SU-DHL-6 (cell line): ENCODE measurements around the gene SLC13A1.

Experiments used
- H2AFZ ChIP-seq: fragments of 200-600 bp; sonication (generic); 2 replicates; pipeline ENCODE4 v1.6.1; 2014; ENCODE audit warnings: low read depth, mild to moderate bottlenecking, moderate library complexity, mixed read lengths, antibody characterized with exemption, low read length; ENCODE audit not compliant: severe bottlenecking
- H3F3A ChIP-seq: fragments of 200-600 bp; shearing (Covaris generic); 2 replicates; pipeline ENCODE4 v1.6.0; 2016; ENCODE audit warnings: antibody characterized with exemption, mild to moderate bottlenecking; ENCODE audit not compliant: insufficient read depth
- H3K27ac ChIP-seq: fragments of 200-600 bp; sonication (generic); 2 replicates; pipeline ENCODE4 v1.5.1; 2016; ENCODE audit warnings: low read depth, mild to moderate bottlenecking, low read length, moderate library complexity, mixed read lengths
- H3K27me3 ChIP-seq: fragments of 200-600 bp; sonication (generic), shearing (Covaris generic); 2 replicates; pipeline ENCODE4 v1.6.0; 2014; ENCODE audit warnings: mild to moderate bottlenecking, low read length
- H3K36me3 ChIP-seq: fragments of 200-600 bp; sonication (generic); 2 replicates; pipeline ENCODE4 v1.6.1; 2014; ENCODE audit warnings: mild to moderate bottlenecking, low read length, mixed read lengths
- H3K4me2 ChIP-seq: fragments of 300-600, 200-600 bp; shearing (Covaris generic), sonication (generic); 2 replicates; pipeline ENCODE4 v1.6.0; 2014; ENCODE audit warnings: low read length, low read depth, mild to moderate bottlenecking; ENCODE audit not compliant: poor library complexity, severe bottlenecking
- H3K4me3 ChIP-seq: fragments of 200-600 bp; sonication (generic); 2 replicates; pipeline ENCODE4 v1.5.1; 2014; ENCODE audit warnings: antibody characterized with exemption, low read length, mild to moderate bottlenecking, mixed read lengths; ENCODE audit not compliant: insufficient read depth, poor library complexity, severe bottlenecking
- H3K79me2 ChIP-seq: fragments of 200-600 bp; sonication (generic); 2 replicates; pipeline ENCODE4 v1.6.1; 2014; ENCODE audit warnings: mild to moderate bottlenecking, low read length, moderate library complexity; ENCODE audit not compliant: insufficient read depth
- H3K9ac ChIP-seq: fragments of 200-600 bp; sonication (generic); 2 replicates; pipeline ENCODE4 v1.7.0; 2014; ENCODE audit warnings: mild to moderate bottlenecking, low read length
- H3K9me2 ChIP-seq: fragments of 200-600 bp; sonication (generic); replicated peaks from 2 replicates; pipeline ENCODE4 v1.6.1; 2014; ENCODE audit warnings: low read length; ENCODE audit not compliant: insufficient read depth
- H3K9me3 ChIP-seq: fragments of 200-600 bp; sonication (generic); 2 replicates; pipeline ENCODE4 v1.6.1; 2014; ENCODE audit warnings: low read length, mixed read lengths; ENCODE audit not compliant: insufficient read depth
- H4K20me1 ChIP-seq: fragments of 200-600 bp; sonication (generic); 2 replicates; pipeline ENCODE4 v1.6.1; 2014; ENCODE audit warnings: low read depth, mild to moderate bottlenecking, antibody characterized with exemption, low read length, moderate library complexity, mixed read lengths
- CTCF ChIP-seq: fragments of 200-600 bp; sonication (generic); IDR thresholded peaks from one replicate; pipeline ENCODE4 v1.5.1; 2017; ENCODE audit warnings: antibody characterized with exemption, mild to moderate bottlenecking, low read length, moderate library complexity; ENCODE audit not compliant: insufficient read depth, poor library complexity, severe bottlenecking
- EZH2phosphoT487 ChIP-seq: fragments of 200-600 bp; sonication (generic), shearing (Covaris generic); conservative IDR thresholded peaks from 2 replicates; pipeline ENCODE4 v1.6.1; 2018; ENCODE audit warnings: mild to moderate bottlenecking, antibody characterized with exemption, low read length, moderate library complexity, mixed read lengths

SLC13A1 gene

GRCh38 chr7:123204206-123204835 lies 4.6 kb upstream of the SLC13A1 start:
- Histone ChIP-seq H3K36me3 (no peaks in the 10 kb centered on the region), H3K27ac (no peak overlapping the region), H2AFZ (no peak overlapping the region), H3K9me2 (no peaks in the 10 kb centered on the region), H3K9me3 (no peaks in the 10 kb centered on the region), H4K20me1 (no peaks in the 10 kb centered on the region), H3K9ac (no peak overlapping the region), H3K4me3 (no peak overlapping the region), H3F3A (no peaks in the 10 kb centered on the region), H3K27me3 (no peaks in the 10 kb centered on the region), H3K4me2 (no peak overlapping the region), H3K79me2 (no peaks in the 10 kb centered on the region)
- TF ChIP-seq EZH2phosphoT487 = no peak
- no peak for TF ChIP-seq CTCF

GRCh38 chr7:123201901-123202300 lies 2.1 kb upstream of the SLC13A1 start:
- TF ChIP-seq CTCF (no peak), EZH2phosphoT487 (no peak)
- H3K9ac ChIP-seq = no peak overlapping the region
- H3K27ac ChIP-seq = no peak overlapping the region

GRCh38 chr7:123198668-123199652 lies 809 bp downstream of the SLC13A1 start:
- no peak overlapping the region for H3K4me2 ChIP-seq
- H3K36me3 ChIP-seq = no peaks in the 10 kb centered on the region
- H4K20me1 ChIP-seq = no peaks in the 10 kb centered on the region
- no peak overlapping the region for H2AFZ ChIP-seq
- no peak overlapping the region for H3K27ac ChIP-seq
- no peaks in the 10 kb centered on the region for H3K9me2 ChIP-seq
- H3K27me3 ChIP-seq = no peaks in the 10 kb centered on the region
- H3K9me3 ChIP-seq = no peaks in the 10 kb centered on the region
- no peak for TF ChIP-seq EZH2phosphoT487
- TF ChIP-seq CTCF = no peak
- H3K4me3 ChIP-seq = no peak overlapping the region
- H3K79me2 ChIP-seq = no peaks in the 10 kb centered on the region
- no peak overlapping the region for H3K9ac ChIP-seq
- H3F3A ChIP-seq = no peaks in the 10 kb centered on the region

More at GRCh38 chr7:123201901-123202300, 2.1 kb upstream of the SLC13A1 start:
- Histone ChIP-seq H3K9me3 (no peaks in the 10 kb centered on the region), H2AFZ (no peak overlapping the region), H3K9me2 (no peaks in the 10 kb centered on the region), H3K27me3 (no peaks in the 10 kb centered on the region), H3F3A (no peaks in the 10 kb centered on the region), H4K20me1 (no peaks in the 10 kb centered on the region), H3K79me2 (no peaks in the 10 kb centered on the region), H3K4me2 (no peak overlapping the region), H3K4me3 (no peak overlapping the region), H3K36me3 (no peaks in the 10 kb centered on the region)
